GM12865 (cell line): ENCODE measurements around the gene CD74.

ENCODE experiments used
- DNase-seq: peaks from one replicate; pipeline ENCODE4 v3.0.0; 2010; ENCODE audit warnings: low read depth
- H3K4me3 ChIP-seq: 2 replicates; pipeline ENCODE4 v1.5.1; 2011; ENCODE audit warnings: mild to moderate bottlenecking, low read depth, low read length, control low read depth
- TF ChIP-seq, protein P1 (sequence below): IDR thresholded peaks from 2 replicates; pipeline ENCODE4 v1.5.1; 2011; ENCODE audit warnings: low read length, control low read depth, low read depth, inconsistent platforms; ENCODE audit not compliant: insufficient read depth; ENCODE audit errors: missing control alignments

The CD74 gene

GRCh38 chr5:150441813-150442698 lies 29.3 kb upstream of the CD74 start:
- TF ChIP-seq, protein P1, sequence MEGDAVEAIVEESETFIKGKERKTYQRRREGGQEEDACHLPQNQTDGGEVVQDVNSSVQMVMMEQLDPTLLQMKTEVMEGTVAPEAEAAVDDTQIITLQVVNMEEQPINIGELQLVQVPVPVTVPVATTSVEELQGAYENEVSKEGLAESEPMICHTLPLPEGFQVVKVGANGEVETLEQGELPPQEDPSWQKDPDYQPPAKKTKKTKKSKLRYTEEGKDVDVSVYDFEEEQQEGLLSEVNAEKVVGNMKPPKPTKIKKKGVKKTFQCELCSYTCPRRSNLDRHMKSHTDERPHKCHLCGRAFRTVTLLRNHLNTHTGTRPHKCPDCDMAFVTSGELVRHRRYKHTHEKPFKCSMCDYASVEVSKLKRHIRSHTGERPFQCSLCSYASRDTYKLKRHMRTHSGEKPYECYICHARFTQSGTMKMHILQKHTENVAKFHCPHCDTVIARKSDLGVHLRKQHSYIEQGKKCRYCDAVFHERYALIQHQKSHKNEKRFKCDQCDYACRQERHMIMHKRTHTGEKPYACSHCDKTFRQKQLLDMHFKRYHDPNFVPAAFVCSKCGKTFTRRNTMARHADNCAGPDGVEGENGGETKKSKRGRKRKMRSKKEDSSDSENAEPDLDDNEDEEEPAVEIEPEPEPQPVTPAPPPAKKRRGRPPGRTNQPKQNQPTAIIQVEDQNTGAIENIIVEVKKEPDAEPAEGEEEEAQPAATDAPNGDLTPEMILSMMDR: no peak
- no peak for DNase-seq

DNA sequence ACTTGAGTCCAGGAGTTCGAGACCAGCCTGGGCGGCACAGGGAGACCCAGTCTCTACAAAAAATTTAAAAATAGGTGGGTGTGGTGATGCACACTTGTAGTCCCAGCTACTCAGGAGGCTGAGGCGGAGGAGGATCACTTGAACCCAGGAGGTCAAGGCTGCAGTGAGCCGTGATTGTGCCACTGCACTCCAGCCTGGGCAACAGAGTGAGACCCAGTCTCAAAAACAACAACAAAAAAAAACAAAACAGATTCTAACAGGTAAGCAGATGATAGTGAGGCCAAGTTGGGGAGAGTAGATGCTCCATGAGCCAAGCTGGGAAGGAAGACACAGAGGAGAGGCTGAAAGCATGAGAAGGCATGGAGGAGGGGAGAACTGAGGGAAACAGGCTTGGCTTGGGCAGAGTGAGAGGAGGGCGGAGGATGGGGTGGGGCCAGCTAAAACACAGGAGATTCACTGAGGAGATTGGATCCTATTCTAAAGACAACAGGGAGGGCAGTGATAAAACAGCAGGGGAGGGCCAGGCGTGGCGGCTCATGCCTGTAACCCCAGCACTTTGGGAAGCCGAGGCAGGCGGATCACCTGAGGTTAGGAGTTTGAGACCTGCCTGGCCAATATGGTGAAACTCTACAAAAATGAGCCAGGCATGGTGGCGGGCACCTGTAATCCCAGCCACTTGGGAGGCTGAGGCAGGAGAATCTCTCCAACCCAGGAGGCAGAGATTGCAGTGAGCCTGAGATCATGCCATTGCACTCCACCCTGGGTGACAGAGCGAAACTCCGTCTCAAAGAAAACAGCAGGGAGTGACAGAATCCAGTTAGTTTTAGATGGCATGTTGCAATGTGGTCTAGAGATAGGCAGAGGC lies 28.5 kb upstream of the CD74 start:
- TF ChIP-seq, protein P1: no peak
- DNase-seq: no peak

More at GRCh38 chr5:150441813-150442698, 29.3 kb upstream of the CD74 start:
- H3K4me3 ChIP-seq: no peak overlapping the region

GRCh38 chr5:150438873-150439546 lies 26.3 kb upstream of the CD74 start:
- DNase-seq: no peak
- H3K4me3 ChIP-seq: no peak overlapping the region
- TF ChIP-seq, protein P1: peak; percentile 66

More for the DNA sequence above, 28.5 kb upstream of the CD74 start:
- H3K4me3 ChIP-seq: no peak overlapping the region

DNA sequence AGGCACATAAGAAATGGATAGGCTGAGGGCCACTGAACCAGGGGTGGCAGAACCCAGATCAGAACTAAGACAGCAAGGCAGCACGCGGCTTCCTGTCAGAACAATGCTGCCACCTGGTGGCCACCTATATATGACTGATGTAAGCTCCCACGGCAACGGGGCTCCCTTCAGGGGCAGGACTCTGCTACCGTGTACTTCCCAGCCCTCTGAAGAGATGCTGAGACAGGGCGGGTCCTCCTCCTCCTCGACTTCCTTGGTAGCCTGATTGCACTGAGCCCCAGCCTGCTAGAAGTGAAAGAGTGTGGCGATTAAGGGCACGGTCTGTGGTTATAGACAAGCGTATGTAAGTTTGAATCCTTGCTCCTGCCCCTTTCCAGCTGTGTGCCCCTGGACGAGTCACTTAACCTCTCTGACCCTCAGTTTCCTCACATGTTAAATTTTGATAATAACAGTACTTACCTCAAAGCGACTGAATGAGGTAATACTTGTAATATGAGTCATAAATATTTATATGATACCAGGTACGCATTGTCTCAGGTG lies 23.5 kb upstream of the CD74 start:
- no peak overlapping the region for H3K4me3 ChIP-seq
- TF ChIP-seq, protein P1: peak; percentile 80
- DNase-seq: peak; percentile 95

GRCh38 chr5:150434464-150434863 lies 21.8 kb upstream of the CD74 start:
- TF ChIP-seq, protein P1: no peak
- no peak for DNase-seq
- H3K4me3 ChIP-seq: no peak overlapping the region

- H3K4me3 ChIP-seq: no peak overlapping the region
- no peak for DNase-seq
- TF ChIP-seq, protein P1: no peak
Measured at GRCh38 chr5:150431574-150431973, 18.9 kb upstream of the CD74 start.
